Caco-2 (cell line): Measurements from ENCODE around the gene INSYN2B. TPM values are rescaled to one million over a fixed set of nuclear protein-coding genes. Genes with fewer than 3 reads are reported as not detected.

Experiments used
- BruUV-seq: library from RNA; stranded (reverse); fragments of 400-500 nt; replicated peaks from 2 replicates; lab custom pipeline; 2021; lab: Mats Ljungman, UMichigan
- CTCF ChIA-PET: fragments of 300-600 bp; sonication (Branson Sonifier 250); formaldehyde crosslinking; loops from one replicate; lab custom pipeline; 2022; ENCODE audit warnings: antibody characterized with exemption; lab: Charles Lee
- POLR2A ChIA-PET: fragments of 300-600 bp; sonication (Branson Sonifier 250); formaldehyde crosslinking; loops from one replicate; lab custom pipeline; 2022; ENCODE audit warnings: antibody characterized with exemption; lab: Charles Lee
- DNase-seq, 2 experiments: peaks; one replicate each; pipeline versions ENCODE4 v3.0.0 to v3.0.0-alpha.2; 2020 to 2022
- H3K27me3 ChIP-seq: replicated peaks from 2 replicates; pipeline ENCODE4 v1.6.0; 2011; ENCODE audit warnings: low read length; ENCODE audit not compliant: control insufficient read depth, insufficient read depth
- H3K36me3 ChIP-seq: 2 replicates; pipeline ENCODE4 v1.5.1; 2011; ENCODE audit warnings: low read length; ENCODE audit not compliant: control insufficient read depth, insufficient read depth
- H3K4me1 ChIP-seq: fragments of 250-450 bp; sonication (Bioruptor Pico); 2 replicates; pipeline ENCODE4 v1.5.1; 2020; ENCODE audit warnings: mild to moderate bottlenecking
- H3K4me3 ChIP-seq: 2 replicates; pipeline ENCODE4 v1.5.1; 2011; ENCODE audit warnings: low read depth, mild to moderate bottlenecking, control low read depth, low read length
- H3K9me3 ChIP-seq: fragments of 250-450 bp; sonication (Bioruptor Pico); 2 replicates; pipeline ENCODE4 v1.5.1; 2020; ENCODE audit warnings: mild to moderate bottlenecking, moderate library complexity
- H3K27ac Mint-ChIP-seq: one replicate; pipeline ENCODE4 v1.8.0; 2022; ENCODE audit warnings: mixed read lengths; ENCODE audit not compliant: unreplicated experiment
- H3K27me3 Mint-ChIP-seq: one replicate; pipeline ENCODE4 v1.8.0; 2022; ENCODE audit warnings: mixed read lengths; ENCODE audit not compliant: insufficient read depth, unreplicated experiment
- H3K36me3 Mint-ChIP-seq: one replicate; pipeline ENCODE4 v1.8.0; 2022; ENCODE audit warnings: mild to moderate bottlenecking, mixed read lengths; ENCODE audit not compliant: insufficient read depth, unreplicated experiment
- H3K4me1 Mint-ChIP-seq: one replicate; pipeline ENCODE4 v1.8.0; 2022; ENCODE audit warnings: low read depth, mixed read lengths; ENCODE audit not compliant: unreplicated experiment
- H3K4me3 Mint-ChIP-seq: one replicate; pipeline ENCODE4 v1.8.0; 2022; ENCODE audit warnings: mild to moderate bottlenecking, moderate library complexity, mixed read lengths; ENCODE audit not compliant: unreplicated experiment
- H3K9me3 Mint-ChIP-seq: one replicate; pipeline ENCODE4 v1.8.0; 2022; ENCODE audit warnings: mixed read lengths; ENCODE audit not compliant: unreplicated experiment
- CTCF ChIP-seq, 2 experiments: fragments of 200-600 bp in 1 of 2; IDR thresholded peaks; 1 replicate in 1 of 2; 2 replicates in 1 of 2; pipeline versions ENCODE4 v1.5.1 to v1.8.0; 2011 to 2022; ENCODE audit warnings: antibody characterized with exemption in 1 of 2, control low read depth in 1 of 2, inconsistent platforms in 1 of 2, low read depth in 1 of 2, low read length in 1 of 2, mild to moderate bottlenecking in 1 of 2, moderate library complexity in 1 of 2; ENCODE audit not compliant: insufficient read depth in 1 of 2, severe bottlenecking in 1 of 2, unreplicated experiment in 1 of 2
- intact Hi-C: fragments of 100-400 bp; cut with micrococcal nuclease; formaldehyde crosslinking; loops from one replicate; pipeline ENCODE4 v1.10.0; 2022; ENCODE audit not compliant: unreplicated experiment
- total RNA-seq: library from RNA; stranded (reverse); gene quantifications from 2 replicates; pipeline ENCODE4 v1.2.3, GENCODE V29; 2022

INSYN2B gene
- total RNA-seq, 1 experiment from 2014 or later: not detected

- BruUV-seq: no TSS peak
- Mint-ChIP-seq H3K36me3 (no peaks in the 10 kb centered on the region), H3K4me3 (no peak overlapping the region), H3K4me1 (no peaks in the 10 kb centered on the region), H3K27ac (no peak overlapping the region), H3K27me3 (peaks cover 8% of the 10 kb centered on the region), H3K9me3 (no peaks in the 10 kb centered on the region)
- DNase-seq: no peak
- Histone ChIP-seq H3K36me3 (no peaks in the 10 kb centered on the region), H3K4me3 (no peak overlapping the region), H3K27me3 (no peaks in the 10 kb centered on the region), H3K9me3 (no peaks in the 10 kb centered on the region), H3K4me1 (no peaks in the 10 kb centered on the region)
- no peak for TF ChIP-seq CTCF (IDR thresholded peaks at IDR 0.05; ENCODE audit: insufficient read depth in 1 of 2, low read depth in 1 of 2, low read length in 1 of 2, severe bottlenecking in 1 of 2, unreplicated experiment in 1 of 2)
- POLR2A ChIA-PET: no interaction called here
- CTCF ChIA-PET: no interaction called here
- intact Hi-C loops: no loop called here
Observed at GRCh38 chr5:169886677-169887076, 93.6 kb downstream of the INSYN2B start.

GRCh38 chr5:169886033-169886432 is 94.3 kb downstream of the INSYN2B start:
- Histone ChIP-seq H3K27me3 (no peaks in the 10 kb centered on the region), H3K9me3 (no peaks in the 10 kb centered on the region), H3K36me3 (no peaks in the 10 kb centered on the region), H3K4me3 (no peak overlapping the region), H3K4me1 (no peaks in the 10 kb centered on the region)
- no peaks in the 10 kb centered on the region for H3K9me3 Mint-ChIP-seq
- POLR2A ChIA-PET: no interaction called here
- H3K4me3 Mint-ChIP-seq: no peak overlapping the region
- H3K36me3 Mint-ChIP-seq: no peaks in the 10 kb centered on the region
- H3K27ac Mint-ChIP-seq: no peak overlapping the region
- no peak for TF ChIP-seq CTCF (IDR thresholded peaks at IDR 0.05; ENCODE audit: insufficient read depth in 1 of 2, low read depth in 1 of 2, low read length in 1 of 2, severe bottlenecking in 1 of 2, unreplicated experiment in 1 of 2)
- H3K4me1 Mint-ChIP-seq: no peaks in the 10 kb centered on the region
- intact Hi-C loops: no loop called here
- peaks cover 11% of the 10 kb centered on the region for H3K27me3 Mint-ChIP-seq
- no peak for DNase-seq
- CTCF ChIA-PET: no interaction called here
- BruUV-seq: no TSS peak

- BruUV-seq: no TSS peak
- Histone ChIP-seq H3K4me1 (no peaks in the 10 kb centered on the region), H3K27me3 (no peaks in the 10 kb centered on the region; the same call in 1 of the 2 replicates), H3K9me3 (no peaks in the 10 kb centered on the region), H3K4me3 (no peak overlapping the region), H3K36me3 (no peaks in the 10 kb centered on the region)
- Mint-ChIP-seq H3K4me3 (no peak overlapping the region), H3K27ac (no peak overlapping the region), H3K27me3 (peaks cover 20% of the 10 kb centered on the region), H3K9me3 (no peaks in the 10 kb centered on the region), H3K36me3 (no peaks in the 10 kb centered on the region), H3K4me1 (no peaks in the 10 kb centered on the region)
- DNase-seq: no peak
- ChIA-PET POLR2A (no interaction called here), CTCF (no interaction called here)
- TF ChIP-seq CTCF (IDR thresholded peaks at IDR 0.05; ENCODE audit: insufficient read depth in 1 of 2, low read depth in 1 of 2, low read length in 1 of 2, severe bottlenecking in 1 of 2, unreplicated experiment in 1 of 2): no peak
- intact Hi-C loops: no loop called here
Observed at GRCh38 chr5:169881702-169882303, 98.5 kb downstream of the INSYN2B start.
